Ascending aorta (tissue), 2 donors: Measurements from ENCODE around the gene SLC18B1. TPM values are rescaled to one million over a fixed set of nuclear protein-coding genes. Genes with fewer than 3 reads are reported as not detected.
A peak's percentile ranks its signal among the peaks of the same experiment; 100 is the strongest.

Experiments
- DNase-seq, 2 donors: peaks; one replicate each; pipeline ENCODE4 v3.0.0-alpha.2; 2019; ENCODE audit warnings: low spot score in 2 of 2
- H3K27ac ChIP-seq, 2 donors: fragments of 200-600 bp; sonication (generic); one replicate each; pipeline ENCODE4 v1.5.1; 2016 to 2017; ENCODE audit warnings: mild to moderate bottlenecking in 1 of 2
- H3K27me3 ChIP-seq: fragments of 200-600 bp; sonication (generic); one replicate; pipeline ENCODE4 v1.5.1; 2017
- H3K36me3 ChIP-seq, 2 donors: fragments of 200-600 bp; sonication (generic); one replicate each; pipeline ENCODE4 v1.5.1; 2016
- H3K4me1 ChIP-seq, 2 donors: fragments of 200-600 bp; sonication (generic); one replicate each; pipeline ENCODE4 v1.5.1; 2016 to 2017; ENCODE audit warnings: mild to moderate bottlenecking in 1 of 2
- H3K4me3 ChIP-seq, 2 donors: fragments of 200-600 bp; sonication (generic); one replicate each; pipeline ENCODE4 v1.5.1; 2016 to 2017; ENCODE audit warnings: mild to moderate bottlenecking in 1 of 2
- H3K9me3 ChIP-seq, 2 donors: fragments of 200-600 bp; sonication (generic); one replicate each; pipeline ENCODE4 v1.5.1; 2016
- CTCF ChIP-seq, 3 experiments: fragments of 200-600 bp in 2 of 3; fragments of 450-650 bp in 1 of 3; sonication (generic) in 2 of 3; IDR thresholded peaks; one replicate each; pipeline ENCODE4 v1.5.1; 2016 to 2019; ENCODE audit warnings: antibody characterized with exemption in 3 of 3, mild to moderate bottlenecking in 1 of 3, moderate library complexity in 1 of 3
- intact Hi-C: fragments of 100-400 bp; cut with DNase I; formaldehyde crosslinking; loops from one replicate; pipeline ENCODE4 v1.15.1; 2023
- total RNA-seq: library from RNA; depleted of rRNA; stranded (reverse); fragments of >200 nt; gene quantifications from one replicate; pipeline ENCODE4 v1.1.0, GENCODE V29; 2016

The SLC18B1 gene
- total RNA-seq, 1 donor from 2014 or later: 1.7 TPM

- Histone ChIP-seq H3K27ac (no peak overlapping the region), H3K4me1 (no peaks in the 10 kb centered on the region), H3K27me3 (no peaks in the 10 kb centered on the region), H3K9me3 (no peaks in the 10 kb centered on the region), H3K4me3 (no peak overlapping the region), H3K36me3 (no peaks in the 10 kb centered on the region)
- intact Hi-C loops: no loop called here
- no peak for TF ChIP-seq CTCF (IDR thresholded peaks at IDR 0.05)
- DNase-seq: no peak
Observed at GRCh38 chr6:132742495-132742894, 55.9 kb downstream of the SLC18B1 start.

- Histone ChIP-seq H3K9me3 (no peaks in the 10 kb centered on the region), H3K36me3 (no peaks in the 10 kb centered on the region)
- intact Hi-C loops: no loop called here
Observed at GRCh38 chr6:132741281-132741680, 57.2 kb downstream of the SLC18B1 start.

GRCh38 chr6:132736239-132736638 is 62.2 kb downstream of the SLC18B1 start:
- no peak for DNase-seq
- H3K4me1 ChIP-seq: no peaks in the 10 kb centered on the region
- no peaks in the 10 kb centered on the region for H3K27me3 ChIP-seq
- no peaks in the 10 kb centered on the region for H3K36me3 ChIP-seq
- H3K4me3 ChIP-seq: no peak overlapping the region
- no peak for TF ChIP-seq CTCF (IDR thresholded peaks at IDR 0.05)
- no peaks in the 10 kb centered on the region for H3K9me3 ChIP-seq
- no peak overlapping the region for H3K27ac ChIP-seq
- intact Hi-C loops: no loop called here

More at GRCh38 chr6:132741281-132741680, 57.2 kb downstream of the SLC18B1 start:
- TF ChIP-seq CTCF (IDR thresholded peaks at IDR 0.05): no peak
- no peak overlapping the region for H3K27ac ChIP-seq
- no peaks in the 10 kb centered on the region for H3K4me1 ChIP-seq
- no peak overlapping the region for H3K4me3 ChIP-seq
- no peaks in the 10 kb centered on the region for H3K27me3 ChIP-seq
- no peak for DNase-seq

- intact Hi-C loops: no loop called here
- peak in 1 of 3 experiments; percentile 22 for TF ChIP-seq CTCF (IDR thresholded peaks at IDR 0.05)
- no peaks in the 10 kb centered on the region for H3K36me3 ChIP-seq
- no peak for DNase-seq
- no peaks in the 10 kb centered on the region for H3K27me3 ChIP-seq
- H3K9me3 ChIP-seq: no peaks in the 10 kb centered on the region
- H3K4me1 ChIP-seq: no peaks in the 10 kb centered on the region
- no peak overlapping the region for H3K27ac ChIP-seq
- H3K4me3 ChIP-seq: no peak overlapping the region
Observed at GRCh38 chr6:132734694-132735236, 63.7 kb downstream of the SLC18B1 start.

GRCh38 chr6:132733814-132734213 is 64.6 kb downstream of the SLC18B1 start:
- no peaks in the 10 kb centered on the region for H3K4me1 ChIP-seq
- no peak overlapping the region for H3K27ac ChIP-seq
- no peak for TF ChIP-seq CTCF (IDR thresholded peaks at IDR 0.05)
- no peaks in the 10 kb centered on the region for H3K9me3 ChIP-seq
- no peak for DNase-seq
- H3K27me3 ChIP-seq: no peaks in the 10 kb centered on the region
- H3K4me3 ChIP-seq: no peak overlapping the region
- intact Hi-C loops: no loop called here
- H3K36me3 ChIP-seq: no peaks in the 10 kb centered on the region

GRCh38 chr6:132733283-132733682 is 65.2 kb downstream of the SLC18B1 start:
- H3K27ac ChIP-seq: no peak overlapping the region
- no peaks in the 10 kb centered on the region for H3K9me3 ChIP-seq
- H3K4me1 ChIP-seq: no peaks in the 10 kb centered on the region
- no peaks in the 10 kb centered on the region for H3K27me3 ChIP-seq
- H3K4me3 ChIP-seq: no peak overlapping the region
- intact Hi-C loops: no loop called here
- DNase-seq: no peak
- no peaks in the 10 kb centered on the region for H3K36me3 ChIP-seq
- TF ChIP-seq CTCF (IDR thresholded peaks at IDR 0.05): no peak
